GM23338 (cell line): Measurements from ENCODE around the gene CNIH3. TPM values are rescaled to one million over a fixed set of nuclear protein-coding genes. Genes with fewer than 3 reads are reported as not detected.

Experiments
- ATAC-seq: fragments of 200-7000 bp; cut with Tn5 transposase; 3 replicates; pipeline ENCODE4 v1.9.1; 2020
- DNase-seq: peaks from one replicate; pipeline ENCODE4 v3.0.0-alpha.2; 2015; ENCODE audit warnings: low spot score
- H2AFZ ChIP-seq: fragments of 200-600 bp; sonication (generic); 2 replicates; pipeline ENCODE4 v1.8.0; 2016; ENCODE audit warnings: antibody characterized with exemption, mild to moderate bottlenecking, moderate library complexity
- H3F3A ChIP-seq: fragments of 200-600 bp; sonication (generic); replicated peaks from 2 replicates; pipeline ENCODE4 v1.8.0; 2017; ENCODE audit warnings: antibody characterized with exemption, mixed run types, low read depth
- H3K27ac ChIP-seq: fragments of 200-600 bp; sonication (generic); 2 replicates; pipeline ENCODE4 v1.6.1; 2016; ENCODE audit warnings: low read depth
- H3K27me3 ChIP-seq: fragments of 200-600 bp; sonication (generic); 2 replicates; pipeline ENCODE4 v1.8.0; 2016; ENCODE audit warnings: mild to moderate bottlenecking, mixed run types, moderate library complexity; ENCODE audit not compliant: insufficient read depth
- H3K36me3 ChIP-seq: fragments of 200-600 bp; sonication (generic); 2 replicates; pipeline ENCODE4 v1.8.0; 2016; ENCODE audit warnings: mild to moderate bottlenecking; ENCODE audit not compliant: insufficient read depth
- H3K4me1 ChIP-seq: fragments of 200-600 bp; sonication (generic); 2 replicates; pipeline ENCODE4 v1.8.0; 2016; ENCODE audit warnings: mild to moderate bottlenecking, moderate library complexity; ENCODE audit not compliant: insufficient read depth
- H3K4me2 ChIP-seq: fragments of 200-600 bp; sonication (generic); 2 replicates; pipeline ENCODE4 v1.7.1; 2017; ENCODE audit warnings: mixed run types
- H3K4me3 ChIP-seq: fragments of 200-600 bp; sonication (generic); 2 replicates; pipeline ENCODE4 v1.6.1; 2016; ENCODE audit warnings: mixed run types
- H3K79me2 ChIP-seq: fragments of 200-600 bp; sonication (generic); replicated peaks from 2 replicates; pipeline ENCODE4 v1.8.0; 2017; ENCODE audit warnings: mild to moderate bottlenecking; ENCODE audit not compliant: insufficient read depth
- H3K9me2 ChIP-seq: fragments of 200-600 bp; sonication (generic); 2 replicates; pipeline ENCODE4 v1.8.0; 2017; ENCODE audit not compliant: insufficient read depth
- H4K20me1 ChIP-seq: fragments of 200-600 bp; sonication (generic); replicated peaks from 2 replicates; pipeline ENCODE4 v1.8.0; 2017; ENCODE audit warnings: mild to moderate bottlenecking; ENCODE audit not compliant: insufficient read depth
- H3K27ac Mint-ChIP-seq: 2 replicates; pipeline ENCODE4 v1.8.0; 2020; ENCODE audit warnings: inconsistent platforms, mild to moderate bottlenecking, moderate library complexity, mixed read lengths
- H3K27me3 Mint-ChIP-seq: 3 replicates; pipeline ENCODE4 v1.8.0; 2022; ENCODE audit warnings: low read depth, mild to moderate bottlenecking, moderate library complexity, mixed read lengths, inconsistent platforms; ENCODE audit not compliant: insufficient read depth, poor library complexity
- H3K36me3 Mint-ChIP-seq: 3 replicates; pipeline ENCODE4 v1.8.0; 2021; ENCODE audit warnings: low read depth, mild to moderate bottlenecking, inconsistent platforms, moderate library complexity, mixed read lengths
- H3K4me1 Mint-ChIP-seq: 3 replicates; pipeline ENCODE4 v1.8.0; 2020; ENCODE audit warnings: mild to moderate bottlenecking, inconsistent platforms, mixed read lengths
- H3K4me3 Mint-ChIP-seq: 3 replicates; pipeline ENCODE4 v1.8.0; 2021; ENCODE audit warnings: moderate library complexity, mild to moderate bottlenecking, inconsistent platforms, mixed read lengths
- H3K9me3 Mint-ChIP-seq: 3 replicates; pipeline ENCODE4 v1.8.0; 2020; ENCODE audit warnings: moderate library complexity, mild to moderate bottlenecking, inconsistent platforms, mixed read lengths
- CREB1 ChIP-seq: fragments of 250-450 bp; sonication (Bioruptor Pico); IDR thresholded peaks from 2 replicates; pipeline ENCODE4 v1.5.0; 2020; ENCODE audit warnings: low read depth, mild to moderate bottlenecking, moderate library complexity
- ETS1 ChIP-seq: IDR thresholded peaks from 2 replicates; pipeline ENCODE4 v1.6.1; 2016; ENCODE audit warnings: antibody characterized with exemption
- EZH2 ChIP-seq: fragments of 200-600 bp; sonication (generic); IDR thresholded peaks from one replicate; pipeline ENCODE4 v1.8.0; 2017; ENCODE audit warnings: antibody characterized with exemption, mild to moderate bottlenecking, low read depth; ENCODE audit not compliant: unreplicated experiment
- EZH2phosphoT487 ChIP-seq: fragments of 200-600 bp; sonication (generic); IDR thresholded peaks from one replicate; pipeline ENCODE4 v1.8.1; 2018; ENCODE audit warnings: antibody characterized with exemption; ENCODE audit not compliant: unreplicated experiment
- JUNB ChIP-seq: IDR thresholded peaks from one replicate; pipeline ENCODE4 v1.6.1; 2016; ENCODE audit warnings: antibody characterized with exemption; ENCODE audit not compliant: unreplicated experiment
- STAT1 ChIP-seq: IDR thresholded peaks from one replicate; pipeline ENCODE4 v1.6.1; 2016; ENCODE audit warnings: antibody characterized with exemption; ENCODE audit not compliant: unreplicated experiment
- polyA plus RNA-seq: library from polyadenylated mRNA; unstranded; fragments of >200 nt; fragmentation: Nextera tagmentation; extraction: Ambion mirVana; gene quantifications from 2 replicates; pipeline ENCODE4 v1.2.1, GENCODE V29; 2016
- total RNA-seq: library from RNA; depleted of rRNA; stranded (reverse); fragments of >200 nt; shearing (Covaris generic); gene quantifications from 2 replicates; pipeline ENCODE4 v1.2.3, GENCODE V29; 2014
- TF ChIP-seq, protein P1 (sequence below): fragments of 250-450 bp; sonication (Bioruptor Pico); IDR thresholded peaks from 2 replicates; pipeline ENCODE4 v1.5.0; 2020; ENCODE audit warnings: mild to moderate bottlenecking, moderate library complexity
- TF ChIP-seq, protein P2 (sequence below): IDR thresholded peaks from one replicate; pipeline ENCODE4 v1.6.1; 2018; ENCODE audit warnings: antibody characterized with exemption; ENCODE audit not compliant: unreplicated experiment

The CNIH3 gene
- total and polyA plus RNA-seq, 2 experiments from 2014 or later = 3.6 to 5.1 TPM

- TF ChIP-seq, protein P1, sequence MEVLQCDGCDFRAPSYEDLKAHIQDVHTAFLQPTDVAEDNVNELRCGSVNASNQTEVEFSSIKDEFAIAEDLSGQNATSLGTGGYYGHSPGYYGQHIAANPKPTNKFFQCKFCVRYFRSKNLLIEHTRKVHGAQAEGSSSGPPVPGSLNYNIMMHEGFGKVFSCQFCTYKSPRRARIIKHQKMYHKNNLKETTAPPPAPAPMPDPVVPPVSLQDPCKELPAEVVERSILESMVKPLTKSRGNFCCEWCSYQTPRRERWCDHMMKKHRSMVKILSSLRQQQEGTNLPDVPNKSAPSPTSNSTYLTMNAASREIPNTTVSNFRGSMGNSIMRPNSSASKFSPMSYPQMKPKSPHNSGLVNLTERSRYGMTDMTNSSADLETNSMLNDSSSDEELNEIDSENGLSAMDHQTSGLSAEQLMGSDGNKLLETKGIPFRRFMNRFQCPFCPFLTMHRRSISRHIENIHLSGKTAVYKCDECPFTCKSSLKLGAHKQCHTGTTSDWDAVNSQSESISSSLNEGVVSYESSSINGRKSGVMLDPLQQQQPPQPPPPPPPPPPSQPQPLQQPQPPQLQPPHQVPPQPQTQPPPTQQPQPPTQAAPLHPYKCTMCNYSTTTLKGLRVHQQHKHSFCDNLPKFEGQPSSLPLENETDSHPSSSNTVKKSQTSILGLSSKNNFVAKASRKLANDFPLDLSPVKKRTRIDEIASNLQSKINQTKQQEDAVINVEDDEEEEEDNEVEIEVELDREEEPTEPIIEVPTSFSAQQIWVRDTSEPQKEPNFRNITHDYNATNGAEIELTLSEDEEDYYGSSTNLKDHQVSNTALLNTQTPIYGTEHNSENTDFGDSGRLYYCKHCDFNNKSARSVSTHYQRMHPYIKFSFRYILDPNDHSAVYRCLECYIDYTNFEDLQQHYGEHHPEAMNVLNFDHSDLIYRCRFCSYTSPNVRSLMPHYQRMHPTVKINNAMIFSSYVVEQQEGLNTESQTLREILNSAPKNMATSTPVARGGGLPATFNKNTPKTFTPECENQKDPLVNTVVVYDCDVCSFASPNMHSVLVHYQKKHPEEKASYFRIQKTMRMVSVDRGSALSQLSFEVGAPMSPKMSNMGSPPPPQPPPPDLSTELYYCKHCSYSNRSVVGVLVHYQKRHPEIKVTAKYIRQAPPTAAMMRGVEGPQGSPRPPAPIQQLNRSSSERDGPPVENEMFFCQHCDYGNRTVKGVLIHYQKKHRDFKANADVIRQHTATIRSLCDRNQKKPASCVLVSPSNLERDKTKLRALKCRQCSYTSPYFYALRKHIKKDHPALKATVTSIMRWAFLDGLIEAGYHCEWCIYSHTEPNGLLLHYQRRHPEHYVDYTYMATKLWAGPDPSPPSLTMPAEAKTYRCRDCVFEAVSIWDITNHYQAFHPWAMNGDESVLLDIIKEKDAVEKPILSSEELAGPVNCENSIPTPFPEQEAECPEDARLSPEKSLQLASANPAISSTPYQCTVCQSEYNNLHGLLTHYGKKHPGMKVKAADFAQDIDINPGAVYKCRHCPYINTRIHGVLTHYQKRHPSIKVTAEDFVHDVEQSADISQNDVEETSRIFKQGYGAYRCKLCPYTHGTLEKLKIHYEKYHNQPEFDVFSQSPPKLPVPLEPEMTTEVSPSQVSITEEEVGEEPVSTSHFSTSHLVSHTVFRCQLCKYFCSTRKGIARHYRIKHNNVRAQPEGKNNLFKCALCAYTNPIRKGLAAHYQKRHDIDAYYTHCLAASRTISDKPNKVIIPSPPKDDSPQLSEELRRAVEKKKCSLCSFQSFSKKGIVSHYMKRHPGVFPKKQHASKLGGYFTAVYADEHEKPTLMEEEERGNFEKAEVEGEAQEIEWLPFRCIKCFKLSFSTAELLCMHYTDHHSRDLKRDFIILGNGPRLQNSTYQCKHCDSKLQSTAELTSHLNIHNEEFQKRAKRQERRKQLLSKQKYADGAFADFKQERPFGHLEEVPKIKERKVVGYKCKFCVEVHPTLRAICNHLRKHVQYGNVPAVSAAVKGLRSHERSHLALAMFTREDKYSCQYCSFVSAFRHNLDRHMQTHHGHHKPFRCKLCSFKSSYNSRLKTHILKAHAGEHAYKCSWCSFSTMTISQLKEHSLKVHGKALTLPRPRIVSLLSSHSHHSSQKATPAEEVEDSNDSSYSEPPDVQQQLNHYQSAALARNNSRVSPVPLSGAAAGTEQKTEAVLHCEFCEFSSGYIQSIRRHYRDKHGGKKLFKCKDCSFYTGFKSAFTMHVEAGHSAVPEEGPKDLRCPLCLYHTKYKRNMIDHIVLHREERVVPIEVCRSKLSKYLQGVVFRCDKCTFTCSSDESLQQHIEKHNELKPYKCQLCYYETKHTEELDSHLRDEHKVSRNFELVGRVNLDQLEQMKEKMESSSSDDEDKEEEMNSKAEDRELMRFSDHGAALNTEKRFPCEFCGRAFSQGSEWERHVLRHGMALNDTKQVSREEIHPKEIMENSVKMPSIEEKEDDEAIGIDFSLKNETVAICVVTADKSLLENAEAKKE (CRISPR knock-in tag) = no peak
- TF ChIP-seq, protein P2, sequence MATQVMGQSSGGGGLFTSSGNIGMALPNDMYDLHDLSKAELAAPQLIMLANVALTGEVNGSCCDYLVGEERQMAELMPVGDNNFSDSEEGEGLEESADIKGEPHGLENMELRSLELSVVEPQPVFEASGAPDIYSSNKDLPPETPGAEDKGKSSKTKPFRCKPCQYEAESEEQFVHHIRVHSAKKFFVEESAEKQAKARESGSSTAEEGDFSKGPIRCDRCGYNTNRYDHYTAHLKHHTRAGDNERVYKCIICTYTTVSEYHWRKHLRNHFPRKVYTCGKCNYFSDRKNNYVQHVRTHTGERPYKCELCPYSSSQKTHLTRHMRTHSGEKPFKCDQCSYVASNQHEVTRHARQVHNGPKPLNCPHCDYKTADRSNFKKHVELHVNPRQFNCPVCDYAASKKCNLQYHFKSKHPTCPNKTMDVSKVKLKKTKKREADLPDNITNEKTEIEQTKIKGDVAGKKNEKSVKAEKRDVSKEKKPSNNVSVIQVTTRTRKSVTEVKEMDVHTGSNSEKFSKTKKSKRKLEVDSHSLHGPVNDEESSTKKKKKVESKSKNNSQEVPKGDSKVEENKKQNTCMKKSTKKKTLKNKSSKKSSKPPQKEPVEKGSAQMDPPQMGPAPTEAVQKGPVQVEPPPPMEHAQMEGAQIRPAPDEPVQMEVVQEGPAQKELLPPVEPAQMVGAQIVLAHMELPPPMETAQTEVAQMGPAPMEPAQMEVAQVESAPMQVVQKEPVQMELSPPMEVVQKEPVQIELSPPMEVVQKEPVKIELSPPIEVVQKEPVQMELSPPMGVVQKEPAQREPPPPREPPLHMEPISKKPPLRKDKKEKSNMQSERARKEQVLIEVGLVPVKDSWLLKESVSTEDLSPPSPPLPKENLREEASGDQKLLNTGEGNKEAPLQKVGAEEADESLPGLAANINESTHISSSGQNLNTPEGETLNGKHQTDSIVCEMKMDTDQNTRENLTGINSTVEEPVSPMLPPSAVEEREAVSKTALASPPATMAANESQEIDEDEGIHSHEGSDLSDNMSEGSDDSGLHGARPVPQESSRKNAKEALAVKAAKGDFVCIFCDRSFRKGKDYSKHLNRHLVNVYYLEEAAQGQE = no peak
Observed at GRCh38 chr1:224587051-224587450, 29.1 kb upstream of the CNIH3 start (continued).

- H2AFZ ChIP-seq = no peak overlapping the region
- Mint-ChIP-seq H3K4me1 (peaks cover 42% of the 10 kb centered on the region), H3K9me3 (peaks cover 3% of the 10 kb centered on the region; the same call in 1 of the 3 replicates), H3K4me3 (no peak overlapping the region), H3K27ac (no peak overlapping the region), H3K27me3 (no peaks in the 10 kb centered on the region), H3K36me3 (peaks cover 3% of the 10 kb centered on the region; the same call in 2 of the 3 replicates)
- no peak for DNase-seq
- no peaks in the 10 kb centered on the region for H4K20me1 ChIP-seq
- H3K79me2 ChIP-seq = no peaks in the 10 kb centered on the region
- H3K27ac ChIP-seq = no peak overlapping the region
- H3K36me3 ChIP-seq = no peaks in the 10 kb centered on the region
- H3K4me1 ChIP-seq = peaks cover 15% of the 10 kb centered on the region
- no peak for ATAC-seq
- no peaks in the 10 kb centered on the region for H3F3A ChIP-seq
- no peaks in the 10 kb centered on the region for H3K27me3 ChIP-seq
- H3K4me3 ChIP-seq = no peak overlapping the region
- peaks cover 14% of the 10 kb centered on the region for H3K9me2 ChIP-seq
- H3K4me2 ChIP-seq = no peak overlapping the region; the same call in 1 of the 2 replicates
- TF ChIP-seq ETS1 = no peak
- TF ChIP-seq JUNB = no peak
- TF ChIP-seq, protein P2 = no peak
- no peak for TF ChIP-seq STAT1
- no peak for TF ChIP-seq CREB1 (CRISPR knock-in tag)
- no peak for TF ChIP-seq EZH2
- no peak for TF ChIP-seq EZH2phosphoT487
Observed at GRCh38 chr1:224588515-224588914, 27.6 kb upstream of the CNIH3 start.
